Heart left ventricle (tissue), 13 donors: ENCODE measurements around the gene CELF2.

Source experiments
- CTCF ChIP-seq, 12 donors: fragments of 200-600 bp; sonication (generic) in 4 of 12; IDR thresholded peaks; one replicate each; pipeline versions ENCODE4 v1.5.0 to v1.8.0; 2018 to 2022; ENCODE audit warnings: antibody characterized with exemption in 12 of 12, mild to moderate bottlenecking in 5 of 12
- POLR2A ChIP-seq, 2 donors: fragments of 450-650 bp; IDR thresholded peaks; one replicate each; pipeline ENCODE4 v1.6.1; 2017; ENCODE audit warnings: antibody characterized with exemption in 2 of 2, mild to moderate bottlenecking in 2 of 2, moderate library complexity in 2 of 2
- donor health status: ischemic (EF 13 %, LVEDD 7.1; RV severe dilation, severe dysfunction).
- donor health status: DM: no; HTN: yes; CAD: no.
- donor health status: DM: no; HTN: no; CAD: no.
- donor health status: ischemic (EF 25% LVEDD 6.9; RV normal size, moderate dysfunction).
- donor health status: ischemic (EF 25% LVEDD 5.7; RV mildly dilated, moderate dysfunction).
- donor health status: ischemic (EF 35%, LVEDD 5.7; RV mildly dilated, moderate dysfunction).
- donor health status: nonischemic (EF 11% LVEDD 7.7; RV severe dilation, severe dysfunction).
- donor health status: DM: yes; HTN: yes; CAD: no.
- donor health status: PGD.
- donor health status: ischemic (EF 29% LVEDD 5.4; RV normal size, mild dysfunction).
- donor health status: nonischemic (EF 23%, LVEDD 6.1; RV moderate dilation, normal function).

GRCh38 chr10:11114269-11114668 lies 96.6 kb downstream of the CELF2 start:
- TF ChIP-seq CTCF (IDR thresholded peaks at IDR 0.05) (no peak), POLR2A (IDR thresholded peaks at IDR 0.05) (no peak)
